ENCODE data around the gene ENG.
A peak's percentile ranks its signal among the peaks of the same experiment; 100 is the strongest.

The ENG gene

DNA sequence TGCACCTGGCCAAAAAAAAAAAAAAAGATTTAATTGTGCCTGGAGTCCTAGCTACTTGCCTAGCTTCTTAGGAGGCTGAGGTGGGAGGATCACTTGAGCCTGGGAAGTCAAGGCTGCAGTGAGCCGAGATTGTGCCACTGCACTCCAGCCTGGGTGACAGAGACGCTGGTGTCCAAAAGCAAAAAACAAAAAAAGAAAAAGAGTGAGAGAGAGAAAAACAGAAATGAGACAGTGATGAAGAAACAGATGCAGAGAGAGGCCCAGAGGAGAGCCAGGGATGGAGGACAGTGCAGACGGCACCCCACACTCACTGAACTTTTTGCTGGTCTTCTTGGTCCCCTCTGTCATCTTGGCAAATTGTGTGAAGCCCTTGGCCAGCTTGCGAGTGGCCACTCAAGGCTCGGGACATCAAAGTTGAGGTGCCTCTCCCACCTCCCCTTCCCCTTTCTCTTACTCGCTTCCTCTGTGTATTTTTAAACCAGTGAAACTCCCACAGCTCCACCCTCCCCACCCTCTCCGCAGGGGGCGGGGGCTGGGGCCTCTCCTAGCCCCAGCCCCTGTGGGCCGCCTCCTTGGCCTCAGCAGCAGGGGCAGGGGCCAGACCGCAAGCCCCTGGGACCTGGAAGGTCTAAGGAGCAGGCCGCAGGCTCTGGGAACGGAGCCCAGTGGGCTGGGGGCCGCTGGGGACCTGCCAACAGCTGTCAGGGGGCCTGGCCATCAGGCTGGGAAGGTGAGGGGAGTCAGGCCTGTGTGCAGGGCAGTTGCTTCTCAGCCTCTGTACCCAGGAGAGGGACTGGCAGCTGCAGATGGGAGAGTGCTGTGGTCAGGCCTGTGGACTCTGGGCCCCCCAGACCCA, 76.0 kb downstream of the ENG start, which contains the start of gene SH2D3C:
Gene SH2D3C, minus strand, starts transcription at position 387 of the 856 bp plus-strand sequence. Its CDS starts 39 bp downstream, at position 348.
- no peak for DNase-seq (ENCODE audit: low read depth in 2 of 3, low spot score in 2 of 3)

DNA sequence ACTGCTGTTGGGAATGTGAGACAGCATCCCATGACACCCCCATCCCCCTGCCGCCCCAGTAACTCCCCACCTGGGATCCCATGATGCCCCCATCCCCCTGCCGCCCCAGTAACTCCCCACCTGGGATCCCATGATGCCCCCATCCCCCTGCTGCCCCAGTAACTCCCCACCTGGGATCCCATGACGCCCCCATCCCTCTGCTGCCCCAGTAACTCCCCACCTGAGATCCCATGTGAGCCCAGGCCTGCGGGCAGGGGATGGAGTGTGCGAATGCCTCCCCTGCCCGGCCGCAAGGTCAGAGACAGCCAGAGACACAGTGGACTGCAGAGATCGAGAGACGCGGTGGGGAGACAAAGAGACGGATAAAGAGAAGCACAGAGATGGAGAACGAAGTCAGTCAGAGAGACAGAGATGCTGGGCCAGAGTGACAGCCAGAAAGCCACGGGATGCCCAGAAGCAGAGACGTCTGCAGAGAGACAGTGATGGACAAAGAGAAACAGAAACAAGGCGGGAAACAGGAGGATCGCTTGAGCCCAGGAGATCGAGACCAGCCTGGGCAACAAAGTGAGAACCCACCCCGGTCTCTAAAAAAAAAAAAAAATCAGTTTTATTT, 77.0 kb downstream of the ENG start:
- no peak for DNase-seq (ENCODE audit: low read depth in 2 of 3, low spot score in 2 of 3)

DNA sequence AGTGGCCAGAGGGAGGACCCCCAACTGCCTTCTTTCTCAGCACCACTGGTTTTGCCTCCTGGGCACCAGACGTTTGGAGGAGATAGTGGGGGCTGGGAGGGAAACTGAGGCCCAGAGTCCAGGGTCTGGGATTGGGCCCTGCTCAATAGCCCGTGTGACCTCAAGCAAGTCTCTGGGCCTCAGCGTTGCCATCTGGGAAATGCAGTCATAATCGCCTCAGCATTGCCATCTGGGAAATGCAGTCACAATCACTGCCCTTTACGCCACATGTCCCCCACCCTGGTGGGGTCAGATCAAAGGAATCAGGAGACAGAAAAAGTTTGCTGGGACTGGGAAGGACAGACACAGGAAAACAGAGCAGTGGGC, 77.6 kb downstream of the ENG start:
- DNase-seq (ENCODE audit: low read depth in 2 of 3, low spot score in 2 of 3), result no peak

DNA sequence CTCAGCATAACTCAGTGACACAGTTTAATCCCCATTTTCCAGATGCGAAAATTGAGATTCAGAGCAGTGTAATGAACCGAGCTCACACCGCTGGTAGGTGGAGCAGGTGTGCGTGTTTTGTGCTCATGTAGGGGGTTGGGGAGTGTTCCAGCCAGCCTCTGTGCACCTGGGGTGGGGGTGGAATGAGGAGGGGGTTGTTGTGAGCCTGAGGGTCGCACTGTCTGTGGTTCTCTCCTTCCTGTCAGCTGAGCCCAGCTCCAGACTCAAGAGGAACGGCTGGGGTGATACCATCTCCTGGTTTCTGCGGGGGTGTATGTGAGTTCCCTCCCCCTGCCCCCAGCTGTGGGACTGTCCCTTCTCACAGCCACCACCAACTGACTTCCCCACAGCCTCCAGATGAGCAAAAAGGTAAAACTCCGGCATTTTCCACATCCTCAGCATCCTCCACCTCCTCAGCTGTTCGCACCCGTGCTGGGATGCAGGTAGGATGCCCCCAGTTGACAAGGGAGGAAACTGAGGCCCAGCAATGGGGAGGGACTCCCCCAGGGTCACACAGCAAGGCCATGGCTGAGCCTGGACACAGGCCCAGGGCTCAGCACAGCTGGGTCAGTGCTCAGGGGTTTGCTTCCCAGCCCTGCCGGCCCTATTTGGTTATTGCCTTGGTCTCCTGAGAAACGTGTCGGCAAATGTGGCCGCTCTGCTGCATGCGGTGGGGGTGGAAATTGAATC, 78.1 kb downstream of the ENG start:
- peak in 2 of 3 experiments; percentile 35 to 63 for DNase-seq (ENCODE audit: low read depth in 2 of 3, low spot score in 2 of 3)

DNA sequence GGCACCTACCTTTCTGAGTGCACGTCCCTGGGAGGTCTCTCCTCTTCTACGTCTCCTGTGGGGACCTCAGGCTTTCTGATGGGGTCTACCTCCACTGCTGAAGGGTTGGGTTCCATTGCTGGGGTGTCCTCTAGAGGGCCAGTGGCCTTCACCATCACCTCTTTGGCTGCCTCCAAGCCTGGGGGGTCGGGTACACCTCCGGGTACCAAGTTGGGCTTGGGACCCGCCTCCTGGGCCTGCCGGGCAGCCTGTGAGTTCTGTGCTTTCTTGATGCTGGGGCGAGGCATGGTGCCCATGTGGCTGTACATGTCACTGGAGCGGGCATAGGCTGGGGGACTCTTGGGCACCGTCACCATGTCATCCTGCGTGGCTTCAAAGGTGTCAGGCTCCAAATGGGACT, 80.5 kb downstream of the ENG start:
- no peak for DNase-seq (ENCODE audit: low read depth in 2 of 3, low spot score in 2 of 3)

DNA sequence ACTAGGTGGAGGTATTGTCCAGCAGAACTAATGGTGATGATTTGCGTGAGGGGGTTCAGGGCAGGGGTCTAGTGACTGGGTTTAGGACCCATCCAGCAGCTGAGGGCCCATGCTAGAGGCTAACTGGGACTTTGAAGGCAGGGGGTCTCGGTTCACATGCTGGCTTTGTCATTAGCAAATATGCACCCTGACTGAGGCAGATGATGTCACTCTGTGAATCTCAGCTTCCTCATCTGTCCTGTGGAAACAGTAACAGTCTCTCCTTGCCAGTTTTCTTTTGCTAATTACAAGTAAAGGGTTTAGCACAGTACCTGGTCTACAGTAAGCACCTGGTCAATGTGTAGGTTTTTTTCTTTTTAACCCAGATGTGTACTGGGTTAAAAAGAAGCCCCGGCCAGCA, 81.2 kb downstream of the ENG start:
- DNase-seq (ENCODE audit: low read depth in 2 of 3, low spot score in 2 of 3), result no peak

DNA sequence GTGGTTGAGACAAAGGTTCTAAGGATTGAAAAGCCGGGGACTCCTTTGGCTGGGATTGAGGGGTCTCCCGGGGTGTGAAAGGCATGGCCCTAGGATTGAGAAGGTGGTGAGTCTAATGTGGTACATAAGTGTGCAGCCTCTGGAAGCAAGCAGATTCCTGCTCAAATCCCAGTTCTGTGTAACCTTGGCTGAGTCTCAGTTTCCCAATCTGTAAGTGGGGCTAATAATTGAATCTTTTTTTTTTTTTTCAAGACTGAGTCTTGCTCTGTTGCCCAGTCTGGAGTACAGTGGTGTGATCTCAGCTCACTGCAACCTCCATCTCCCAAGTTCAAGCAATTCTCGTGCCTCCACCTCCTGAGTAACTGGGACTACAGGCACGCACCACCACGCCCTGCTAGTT, 81.9 kb downstream of the ENG start:
- no peak for DNase-seq (ENCODE audit: low read depth in 2 of 3, low spot score in 2 of 3)

DNA sequence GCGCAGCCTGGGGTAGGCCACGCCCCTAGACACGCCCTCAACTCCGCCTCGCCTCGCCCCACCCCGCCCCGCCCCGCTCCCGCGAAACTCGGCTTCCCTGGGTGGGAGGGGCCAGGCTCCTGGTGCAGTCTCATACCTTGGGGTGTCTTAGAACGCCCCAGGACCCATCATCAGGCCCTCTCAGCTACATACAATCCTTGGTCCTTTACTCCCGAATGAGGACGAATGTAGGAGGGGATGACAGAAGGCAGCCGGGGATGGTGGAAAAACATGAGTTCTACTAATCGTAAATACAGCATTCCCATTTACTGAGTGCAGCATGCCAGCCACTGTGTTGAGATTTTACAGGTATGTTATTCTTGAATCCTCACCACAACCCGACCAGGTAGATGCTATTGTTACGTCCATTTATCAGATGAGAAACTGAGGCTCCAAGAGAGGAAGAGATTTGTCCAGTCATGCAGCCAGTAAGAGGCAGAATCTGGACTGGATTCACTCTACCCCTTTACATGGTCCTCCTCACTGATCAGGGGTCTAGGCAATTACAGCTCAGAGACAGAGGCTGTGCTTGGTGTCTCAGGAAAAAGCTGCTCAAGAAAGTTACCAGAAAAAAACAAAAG, 82.8 kb downstream of the ENG start:
- DNase-seq (ENCODE audit: low read depth in 2 of 3, low spot score in 2 of 3), result no peak

DNA sequence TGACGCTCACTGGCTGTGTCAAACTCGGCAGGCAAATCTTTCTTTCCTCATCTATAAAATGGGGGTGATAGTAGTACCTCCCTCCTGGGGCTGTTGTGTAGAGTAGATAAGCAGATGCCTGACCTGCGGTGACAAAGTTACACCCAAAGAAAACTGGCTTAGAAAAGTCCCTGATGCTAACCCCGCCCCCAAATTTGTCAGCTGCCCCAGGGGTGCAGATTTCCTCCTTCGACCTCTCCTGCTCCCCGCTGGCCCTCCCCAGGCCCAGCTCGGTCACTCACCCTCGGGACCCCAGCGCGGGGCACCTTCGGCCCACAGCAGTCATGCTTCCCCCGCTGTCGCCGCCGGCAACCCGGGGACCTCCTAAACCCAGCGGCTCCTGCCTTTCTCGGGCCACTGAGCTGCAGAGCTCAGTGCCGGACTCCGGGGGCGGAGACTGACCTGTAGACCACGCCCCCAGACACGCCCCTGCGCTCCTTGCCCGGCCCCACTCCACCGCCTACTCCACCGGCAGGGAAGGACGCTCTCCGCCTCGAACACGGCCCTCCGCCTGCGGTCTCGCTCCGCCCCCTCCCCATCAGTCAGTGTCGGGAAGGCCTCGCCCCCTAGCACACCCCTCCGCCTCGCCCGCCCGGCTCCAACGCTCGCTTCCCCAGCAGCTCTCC, 83.4 kb downstream of the ENG start:
- peak; percentile 94 to 95 (median 94) for DNase-seq (ENCODE audit: low read depth in 2 of 3, low spot score in 2 of 3)

DNA sequence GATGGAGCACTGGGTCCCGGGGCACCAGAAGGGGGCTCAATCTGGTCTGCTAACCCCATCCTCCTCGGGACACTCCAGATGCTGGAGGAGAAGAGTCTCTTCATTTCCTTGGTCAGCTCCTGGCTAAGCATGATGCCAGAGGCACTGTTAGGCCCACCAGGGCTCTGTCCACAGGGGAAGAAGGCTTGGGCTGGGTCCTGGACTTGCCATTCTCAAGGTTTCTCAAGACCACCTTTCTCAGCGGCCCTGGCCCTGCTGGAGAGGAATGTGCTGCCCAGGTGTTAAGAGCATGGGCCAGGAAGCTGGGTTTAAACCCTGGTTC, 83.9 kb downstream of the ENG start:
- DNase-seq (ENCODE audit: low read depth in 2 of 3, low spot score in 2 of 3), result no peak

DNA sequence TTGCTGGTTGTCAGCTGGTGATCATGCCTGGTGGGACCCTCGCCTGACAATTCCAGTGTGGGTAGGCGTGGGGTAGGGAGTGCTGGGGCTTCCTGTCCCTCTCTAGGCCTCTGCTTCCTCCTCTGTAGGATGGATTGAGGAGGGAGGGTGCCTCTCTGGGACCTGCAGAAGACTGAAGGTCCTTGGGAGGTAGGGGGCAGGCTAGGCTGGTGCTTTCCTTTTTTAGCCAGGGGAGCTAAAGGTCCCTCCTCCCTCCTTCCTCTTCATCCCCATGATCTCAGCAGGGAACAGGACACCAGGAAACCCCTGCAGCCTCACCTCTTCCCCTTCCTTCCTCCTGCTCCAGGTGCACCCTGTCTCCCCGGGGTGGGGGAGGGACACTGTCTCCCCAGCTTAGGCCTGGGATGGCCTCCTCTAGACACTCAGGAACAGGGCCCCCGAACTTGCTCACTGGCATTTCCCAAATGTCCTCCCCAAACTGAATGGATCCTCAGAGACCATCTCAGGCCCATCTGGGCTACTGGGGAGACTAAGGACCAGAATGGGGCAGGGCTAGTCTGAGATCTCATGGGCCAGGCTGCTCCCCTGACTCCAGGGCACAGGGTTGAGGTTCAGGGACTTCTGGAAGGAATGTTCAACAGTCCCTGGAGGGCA, 84.4 kb downstream of the ENG start:
- DNase-seq (ENCODE audit: low read depth in 2 of 3, low spot score in 2 of 3), result no peak

DNA sequence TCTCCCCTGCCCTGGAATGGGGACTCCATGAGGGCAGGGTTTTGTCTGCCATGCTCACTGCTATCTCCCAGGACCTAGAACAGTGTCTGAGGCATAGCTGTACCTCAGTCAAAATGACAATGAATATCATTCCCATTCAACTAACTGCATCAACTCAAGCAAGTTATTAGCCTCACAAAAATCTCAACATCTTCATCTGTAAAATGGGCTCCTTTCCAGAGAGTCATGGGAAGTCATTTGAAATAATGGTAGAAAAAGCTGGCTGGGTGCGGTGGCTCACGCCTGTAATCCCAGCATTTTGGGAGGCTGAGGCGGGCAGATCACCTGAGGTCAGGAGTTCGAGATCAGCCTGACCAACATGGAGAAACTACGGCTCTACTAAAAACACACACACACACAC, 85.4 kb downstream of the ENG start:
- no peak for DNase-seq (ENCODE audit: low read depth in 2 of 3, low spot score in 2 of 3)

DNA sequence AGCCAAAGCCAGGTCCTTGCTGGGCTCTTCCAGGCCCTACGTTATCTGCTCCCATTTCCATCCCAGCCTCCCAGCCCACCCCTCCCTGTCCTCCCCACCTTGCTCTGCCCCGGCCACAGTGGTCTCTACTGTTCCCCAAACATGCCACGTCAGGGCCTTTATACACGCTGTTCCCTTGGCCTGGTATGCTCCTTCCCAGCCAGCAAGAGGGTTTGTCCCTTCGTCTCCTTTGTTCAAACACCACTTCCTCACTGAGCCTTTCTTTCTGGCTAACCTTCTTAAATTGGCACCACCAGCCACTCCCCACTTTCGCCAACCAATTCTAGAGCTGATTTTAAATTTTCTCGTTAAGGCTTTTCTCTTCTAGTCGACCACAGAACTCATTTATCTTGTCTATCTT, 85.8 kb downstream of the ENG start:
- DNase-seq (ENCODE audit: low read depth in 2 of 3, low spot score in 2 of 3), result no peak

DNA sequence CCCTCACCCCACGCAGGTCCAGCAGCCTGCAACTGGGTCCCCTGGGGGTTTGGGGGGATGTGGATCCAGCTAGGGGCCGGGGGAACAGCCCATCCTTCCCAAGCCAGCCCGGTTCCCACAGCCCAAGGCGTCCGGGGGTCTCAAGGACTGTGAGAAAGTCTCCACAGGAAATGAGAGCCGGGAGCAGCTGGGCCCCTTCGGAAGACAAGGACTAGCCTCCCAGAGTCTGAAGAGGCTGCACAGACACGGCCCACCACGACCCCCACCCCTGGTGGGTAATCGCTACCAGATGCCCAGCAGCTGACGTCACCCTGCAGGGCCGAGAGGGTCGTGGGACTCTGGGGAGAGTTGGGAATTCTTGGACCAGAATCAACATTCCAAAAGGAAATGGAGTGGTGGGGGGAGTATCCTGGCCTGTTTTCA, 86.5 kb downstream of the ENG start:
- no peak for DNase-seq (ENCODE audit: low read depth in 2 of 3, low spot score in 2 of 3)

DNA sequence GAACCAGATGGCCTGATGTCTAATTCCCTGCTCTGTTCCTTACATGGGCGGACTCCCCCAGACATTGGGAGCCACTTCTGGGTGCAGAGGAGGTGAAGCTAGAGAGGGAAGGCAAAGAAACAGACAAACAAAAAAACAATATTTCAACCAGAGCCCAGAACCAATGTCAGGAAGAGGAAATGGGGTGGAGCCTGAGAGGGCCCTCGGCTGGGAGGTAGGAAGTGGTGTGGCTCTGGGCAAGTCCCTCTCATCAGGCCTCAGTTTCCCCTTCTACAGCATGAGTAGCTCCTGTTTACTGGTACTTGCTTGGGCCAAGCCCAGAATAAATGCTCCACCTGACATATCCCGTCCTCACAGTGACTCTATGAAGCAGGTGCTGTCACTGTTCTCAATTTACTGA, 87.0 kb downstream of the ENG start:
- DNase-seq (ENCODE audit: low read depth in 2 of 3, low spot score in 2 of 3), result no peak

DNA sequence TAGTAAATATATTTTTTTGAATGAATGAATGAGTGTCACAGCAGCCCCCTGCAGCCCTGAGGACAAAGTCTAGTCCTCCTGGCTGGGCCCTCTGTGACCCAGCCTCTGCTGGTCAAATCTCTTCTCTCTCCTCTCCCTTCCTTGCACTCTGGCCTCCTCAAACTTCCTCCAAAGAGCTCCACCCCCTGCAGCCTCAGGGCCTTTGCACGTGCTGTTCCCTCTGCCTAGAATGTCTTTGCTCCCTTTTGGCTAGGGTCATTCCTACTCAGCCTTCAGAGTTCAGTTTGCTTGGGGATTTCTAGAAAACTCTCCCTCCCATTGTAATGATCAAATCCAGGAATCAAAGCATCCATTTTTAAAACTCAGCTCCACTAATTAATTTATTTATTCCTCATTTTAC, 89.0 kb downstream of the ENG start:
- no peak for DNase-seq (ENCODE audit: low read depth in 2 of 3, low spot score in 2 of 3)

All from activated CD8-positive, alpha-beta memory T cell treated with anti-CD3 and anti-CD28 coated beads for 48 hours (primary cell).